HG03108 (cell line): ENCODE results near the gene IFFO2.
"Not testable (repeated sequence)": the region's sequence is repeated elsewhere in the genome, so short reads cannot be mapped to it uniquely, and the experiment has no call there.

Experiments used
- ATAC-seq: cut with Tn5 transposase; IDR thresholded peaks from one replicate; pipeline ENCODE4 v1.9.1; 2021; ENCODE audit warnings: moderate library complexity; ENCODE audit not compliant: unreplicated experiment

IFFO2 gene

DNA sequence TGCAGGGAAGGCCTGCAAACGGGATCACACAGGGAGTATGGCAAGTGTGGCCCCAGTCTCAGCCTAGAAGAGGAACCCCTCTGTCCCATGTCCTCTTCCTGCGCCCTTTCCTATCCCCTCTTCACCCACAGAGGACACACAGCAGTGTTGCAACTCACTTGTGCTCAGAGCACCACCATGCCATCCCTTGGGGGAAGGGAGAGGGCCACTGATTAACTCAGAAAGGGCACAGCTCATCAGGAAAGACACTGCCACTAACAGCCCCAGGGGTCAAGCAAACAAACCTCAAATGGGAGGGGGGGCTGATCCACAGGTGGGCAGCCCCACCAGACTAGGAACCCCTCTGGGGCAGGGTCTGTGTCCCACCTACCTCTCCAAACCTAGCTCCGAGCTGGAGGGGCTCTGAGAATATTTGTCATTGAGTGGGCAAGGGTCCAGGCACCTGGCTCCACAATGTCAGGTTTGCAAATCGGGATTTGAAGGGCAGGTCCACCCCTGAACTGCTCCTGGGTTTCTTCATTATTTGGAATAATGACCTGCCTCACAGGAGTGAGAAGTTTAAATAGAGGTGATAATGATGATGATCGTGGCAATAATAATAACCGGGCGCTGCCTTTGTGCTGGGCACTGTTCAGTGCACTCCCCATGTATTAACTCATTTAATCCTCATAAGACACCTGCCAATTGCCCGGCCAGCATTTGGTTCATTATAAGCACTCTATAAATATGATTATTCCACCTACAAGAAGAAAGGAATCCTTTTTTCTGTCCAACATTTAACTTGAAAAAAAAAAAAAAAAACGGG lies 55.1 kb downstream of the IFFO2 start:
- ATAC-seq = no peak

DNA sequence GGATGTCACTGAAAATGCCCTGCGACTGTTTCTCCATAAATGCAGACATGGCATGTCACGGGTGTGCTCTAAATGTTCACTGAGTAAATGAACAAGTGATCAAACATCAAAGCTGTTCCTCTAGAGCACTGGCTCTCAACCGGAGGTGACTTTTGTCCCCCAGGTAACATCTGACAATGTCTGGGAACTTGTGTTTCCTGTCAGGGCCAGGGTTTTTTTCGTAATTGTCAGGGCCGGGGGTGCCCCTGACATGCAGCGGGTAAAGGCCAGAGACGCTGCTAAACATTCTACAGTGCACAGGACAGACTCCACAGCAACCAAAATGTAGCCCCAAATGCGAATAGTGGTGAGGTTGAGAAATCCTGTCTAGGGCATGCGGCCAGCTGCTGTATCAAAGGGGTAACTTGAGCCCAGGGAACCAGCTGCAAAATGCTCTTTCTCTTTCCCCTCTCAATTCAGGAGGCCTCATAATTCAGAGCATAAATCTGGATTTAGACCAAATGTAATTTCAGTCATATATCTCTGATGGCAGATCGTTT lies 56.1 kb downstream of the IFFO2 start:
- ATAC-seq = no peak

DNA sequence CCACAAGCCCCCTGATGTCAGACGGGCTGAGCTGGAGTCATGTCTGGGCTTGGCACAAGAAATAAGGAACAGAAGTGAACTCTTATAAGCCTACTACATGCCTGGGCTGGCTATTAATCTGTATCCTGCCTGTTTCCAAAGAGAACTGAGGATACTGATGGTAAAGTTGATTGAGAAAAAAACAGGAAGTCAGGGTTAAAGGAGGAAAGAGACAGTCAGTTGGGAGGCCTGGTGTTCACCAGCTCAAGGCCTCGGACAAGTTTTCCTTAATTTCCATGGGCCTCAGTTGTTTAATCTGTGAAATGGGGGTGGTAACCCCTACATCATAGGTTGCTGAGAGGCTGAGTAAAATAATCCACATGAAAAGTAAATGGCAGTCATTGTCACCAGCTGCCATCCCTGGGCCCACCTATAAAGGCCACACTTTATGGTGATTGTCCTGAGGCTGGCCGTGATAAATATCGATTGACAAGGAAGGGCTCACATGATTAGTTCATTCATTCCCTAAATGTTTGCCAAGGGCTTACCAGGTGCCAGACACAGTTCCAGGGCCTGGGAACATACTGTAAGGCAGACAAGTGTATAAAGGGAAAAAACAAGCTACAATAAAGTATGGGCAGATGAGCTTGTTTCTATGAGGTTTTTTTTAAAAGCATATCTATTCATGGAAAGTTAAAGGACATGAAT lies 57.0 kb downstream of the IFFO2 start:
- ATAC-seq = no peak

DNA sequence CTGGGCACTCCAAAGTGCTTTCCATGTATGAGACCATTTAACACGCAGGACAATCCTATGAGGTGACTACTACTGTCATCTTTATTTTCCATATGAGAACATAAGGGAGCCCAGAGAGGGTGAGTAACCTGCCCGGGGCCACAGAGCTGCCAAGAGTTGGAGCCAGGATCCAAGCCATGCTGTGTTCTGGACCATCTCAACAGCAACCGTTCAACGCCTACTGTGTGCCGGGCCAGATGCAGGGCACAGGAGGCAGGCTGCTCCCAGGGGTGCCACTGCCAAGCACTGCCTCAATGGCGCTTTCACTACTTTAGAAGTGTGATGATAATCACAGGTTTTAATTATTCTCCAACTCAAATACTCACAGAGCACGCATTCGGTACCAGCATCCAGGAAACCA lies 57.9 kb downstream of the IFFO2 start:
- ATAC-seq = no peak

DNA sequence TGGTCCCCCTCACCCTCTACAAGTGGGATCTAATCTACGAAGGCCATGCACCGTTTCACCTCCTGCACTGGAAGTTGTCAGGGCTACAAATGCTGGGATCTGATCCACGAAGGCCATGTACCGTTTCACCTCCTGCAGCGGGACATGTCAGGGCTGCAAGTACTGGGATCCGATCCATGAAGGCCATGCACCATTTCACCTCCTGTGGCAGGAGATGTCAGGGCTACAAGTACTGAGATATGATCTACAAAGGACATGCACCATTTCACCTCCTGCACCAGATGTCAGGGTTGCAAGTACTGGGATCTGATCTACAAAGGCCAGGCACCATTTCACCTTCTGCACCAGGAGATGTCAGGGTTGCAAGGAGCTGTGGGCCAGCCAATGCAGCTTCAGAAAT lies 61.2 kb downstream of the IFFO2 start:
- no peak for ATAC-seq

DNA sequence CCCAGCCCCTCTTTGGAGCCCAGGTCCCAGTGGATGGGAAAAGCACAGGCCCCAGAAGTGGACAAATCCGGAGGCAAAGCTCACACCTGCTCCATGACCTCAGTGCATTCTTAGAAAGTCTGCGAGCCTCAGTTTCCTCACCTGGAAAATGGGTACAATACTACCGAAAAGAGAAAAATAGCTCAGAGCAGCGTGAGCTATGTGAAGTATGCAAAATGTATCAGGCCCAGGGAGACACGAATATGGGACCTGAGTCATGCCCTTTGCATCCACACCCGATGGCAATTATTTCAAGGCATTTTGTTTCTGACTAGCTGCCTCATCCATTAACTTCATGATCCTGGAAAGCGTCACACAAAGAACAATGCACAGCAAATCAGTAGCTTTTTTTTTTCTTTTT lies 63.4 kb downstream of the IFFO2 start:
- ATAC-seq = no peak

DNA sequence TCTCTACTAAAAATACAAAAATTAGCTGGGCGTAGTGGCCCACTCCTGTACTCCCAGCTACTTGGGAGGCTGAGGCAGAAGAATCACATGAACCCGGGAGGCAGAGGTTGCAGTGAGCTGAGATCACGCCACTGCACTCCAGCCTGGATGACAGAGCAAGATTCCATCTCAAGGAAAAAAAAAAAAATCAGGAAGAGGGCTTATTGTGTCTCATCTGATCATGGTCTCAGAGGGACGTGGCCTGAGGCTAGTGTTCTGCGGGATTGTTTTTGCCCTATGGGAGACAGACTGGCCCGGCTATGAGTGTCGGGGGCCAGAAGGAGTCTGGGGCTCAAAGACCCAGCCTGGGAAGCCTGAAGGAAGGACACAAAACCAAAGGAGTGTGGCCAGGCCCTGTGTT lies 64.6 kb downstream of the IFFO2 start:
- ATAC-seq = not testable (repeated sequence)

DNA sequence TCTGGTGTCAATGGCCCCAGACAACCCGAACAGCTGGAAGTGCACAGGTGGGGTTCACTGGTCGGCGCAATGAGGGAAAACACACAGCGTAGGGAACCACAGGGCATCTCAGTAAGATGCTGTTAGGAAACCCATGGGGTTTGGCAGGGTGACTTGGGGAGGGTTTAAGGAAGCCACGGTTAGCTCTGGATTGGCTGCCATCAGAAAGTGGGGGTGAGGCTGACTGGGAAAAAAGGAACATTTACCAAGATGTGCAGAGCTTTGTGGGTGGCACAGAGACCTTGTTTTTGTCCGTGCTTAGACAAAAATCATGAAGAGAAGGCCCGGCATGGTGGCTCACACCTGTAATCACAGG lies 65.1 kb downstream of the IFFO2 start:
- no peak for ATAC-seq

DNA sequence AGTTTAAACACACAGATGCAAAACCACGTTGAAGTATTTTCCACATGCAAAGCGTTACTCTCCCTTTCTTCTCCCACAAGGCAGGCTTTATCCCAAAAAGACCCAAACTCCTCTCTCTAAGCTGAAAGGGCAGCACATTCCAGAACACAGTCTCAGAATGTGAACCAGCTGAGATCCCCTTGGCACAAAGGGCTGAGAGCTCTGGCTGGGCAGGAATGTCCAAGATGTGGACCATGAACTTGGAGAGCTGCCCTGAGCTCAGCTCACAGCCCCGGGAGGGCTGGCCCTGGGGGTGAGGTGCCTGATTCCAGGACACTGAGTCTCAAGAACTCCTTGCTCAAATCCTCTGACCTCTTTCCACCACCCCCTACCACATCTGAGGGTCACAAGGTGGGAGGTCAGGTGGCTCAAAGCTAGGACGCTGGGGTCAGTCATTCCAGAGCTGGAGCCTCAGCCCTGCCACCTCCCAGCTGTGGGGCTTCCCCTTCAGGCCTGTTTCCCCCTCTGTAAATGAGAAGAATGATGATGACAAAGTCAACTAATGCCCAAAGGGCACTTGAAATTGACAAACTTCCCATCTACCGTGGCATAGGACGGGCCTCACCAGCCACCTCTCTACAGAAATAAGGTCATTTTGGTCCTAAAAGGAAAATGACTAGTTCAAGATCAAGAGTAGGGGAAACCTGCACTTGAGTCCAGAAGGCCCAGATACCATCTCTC lies 65.6 kb downstream of the IFFO2 start:
- no peak for ATAC-seq

DNA sequence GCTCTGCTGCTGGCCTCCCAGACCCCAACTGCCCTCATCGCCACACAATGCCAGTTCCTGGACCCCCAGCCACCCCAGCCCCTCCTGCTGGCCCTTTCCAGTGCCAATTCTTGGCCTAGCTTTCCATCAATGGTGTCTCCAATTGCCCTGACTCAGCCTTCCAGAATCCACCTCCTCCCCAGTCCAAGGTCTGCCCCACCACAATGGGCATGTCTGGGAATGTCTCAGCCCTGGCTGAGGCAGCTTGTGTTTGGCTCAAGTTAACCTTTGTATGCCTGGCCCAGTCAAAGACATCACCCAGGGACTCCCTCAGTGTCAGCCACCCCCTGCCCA lies 70.5 kb downstream of the IFFO2 start:
- no peak for ATAC-seq

DNA sequence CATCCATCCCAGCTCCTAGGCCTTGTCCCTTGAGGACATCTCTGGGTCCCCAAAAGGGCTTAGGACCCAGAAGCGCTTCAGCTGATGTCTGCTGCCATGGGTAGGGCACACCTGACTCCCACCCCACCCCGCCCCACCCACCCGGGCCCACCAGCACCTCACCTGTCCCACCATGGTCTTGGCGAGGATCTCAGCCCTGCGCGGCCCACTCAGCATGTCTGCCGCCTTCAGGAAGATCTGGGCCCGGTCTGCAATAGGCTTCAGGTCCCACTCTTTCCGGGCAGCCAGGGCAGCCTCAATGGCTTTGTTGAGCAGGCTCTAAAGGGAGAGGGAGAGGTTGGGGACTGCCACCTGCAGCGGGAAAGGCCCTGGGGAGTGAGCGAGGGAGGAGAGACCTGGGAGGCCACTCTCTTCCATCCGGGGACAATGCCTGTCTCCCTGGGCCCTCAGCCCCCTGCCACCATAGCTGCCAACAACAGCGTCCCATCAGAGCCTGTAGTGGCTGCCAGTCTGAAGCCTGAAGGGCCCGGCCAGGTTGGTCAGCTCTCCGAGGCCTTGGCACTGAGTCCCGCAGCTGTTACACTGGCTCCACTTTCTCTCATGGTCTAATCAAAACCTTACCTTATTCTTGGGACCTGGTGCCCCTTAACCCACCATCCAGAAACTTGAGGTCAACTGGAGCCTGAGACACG lies 71.0 kb downstream of the IFFO2 start:
- no peak for ATAC-seq

DNA sequence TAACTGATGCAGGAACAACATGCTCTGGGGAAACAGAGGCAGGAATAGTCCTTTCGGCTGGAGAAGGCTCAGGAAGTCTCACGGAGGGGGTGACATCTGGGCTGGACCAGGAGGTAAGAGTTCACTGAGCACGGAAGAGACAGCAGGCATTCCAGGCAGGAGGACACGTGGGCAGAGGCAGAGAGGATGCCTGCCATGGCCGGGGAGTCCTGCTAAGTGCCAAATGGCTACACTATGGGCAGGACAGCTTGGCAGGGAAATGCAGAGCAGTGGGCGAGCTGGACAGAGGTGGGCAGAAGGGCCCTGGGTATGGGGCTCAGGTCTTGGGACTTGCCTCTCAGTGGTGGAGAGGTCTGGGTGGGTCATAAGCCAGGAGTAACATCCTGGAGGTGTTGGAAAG lies 71.7 kb downstream of the IFFO2 start:
- ATAC-seq = no peak

DNA sequence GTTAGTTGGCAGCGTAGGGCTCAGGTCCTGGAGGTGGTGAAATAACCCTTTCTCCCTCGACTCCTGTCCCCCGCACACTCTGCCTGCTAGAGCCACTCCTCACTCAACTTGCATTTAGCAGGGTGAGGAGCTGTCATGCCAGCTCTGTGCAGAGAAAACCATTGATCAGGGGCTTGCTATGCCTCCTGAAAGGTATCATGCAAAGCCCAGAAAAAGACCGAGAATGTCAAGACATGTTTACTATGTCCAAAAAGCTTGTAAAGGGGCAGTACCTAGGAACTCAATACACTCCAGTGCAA lies 72.1 kb downstream of the IFFO2 start:
- ATAC-seq = no peak

DNA sequence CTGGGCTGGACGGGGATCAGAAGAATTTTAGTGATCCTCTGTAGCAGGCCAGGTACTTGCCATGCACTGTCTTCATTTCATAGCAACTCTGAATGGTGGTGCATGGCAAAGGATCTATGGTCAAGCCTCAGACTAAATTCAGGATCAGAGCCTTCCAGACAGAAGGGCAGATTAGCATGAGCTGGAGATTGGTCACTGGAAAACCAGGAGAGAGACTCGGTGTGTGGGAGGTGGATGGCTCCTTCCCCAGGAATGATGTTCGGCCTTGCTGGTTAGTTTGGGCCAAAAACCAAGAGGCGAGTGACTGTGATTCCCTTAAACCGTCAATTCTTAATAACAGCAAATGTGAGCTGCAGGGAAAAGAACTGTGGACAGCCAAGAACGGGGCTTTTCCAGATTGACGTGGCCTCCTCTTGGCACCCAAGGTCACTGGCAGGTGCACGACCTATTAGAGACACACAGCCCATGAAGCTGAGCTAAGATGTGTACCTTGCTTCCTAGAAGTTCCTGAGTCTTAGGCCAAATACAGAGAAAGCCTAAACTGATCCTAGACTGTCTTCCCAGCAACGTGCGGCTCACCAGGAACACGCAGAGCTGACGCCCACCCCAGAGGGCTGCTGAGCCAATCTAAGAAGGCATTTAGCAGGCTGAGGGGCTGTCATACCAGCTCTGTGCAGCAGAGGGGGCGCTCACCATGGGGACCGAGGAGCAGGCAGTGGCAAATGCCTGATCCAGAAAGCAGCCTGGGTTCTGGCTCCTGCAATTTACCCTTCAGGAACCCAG lies 72.6 kb downstream of the IFFO2 start:
- ATAC-seq = no peak

DNA sequence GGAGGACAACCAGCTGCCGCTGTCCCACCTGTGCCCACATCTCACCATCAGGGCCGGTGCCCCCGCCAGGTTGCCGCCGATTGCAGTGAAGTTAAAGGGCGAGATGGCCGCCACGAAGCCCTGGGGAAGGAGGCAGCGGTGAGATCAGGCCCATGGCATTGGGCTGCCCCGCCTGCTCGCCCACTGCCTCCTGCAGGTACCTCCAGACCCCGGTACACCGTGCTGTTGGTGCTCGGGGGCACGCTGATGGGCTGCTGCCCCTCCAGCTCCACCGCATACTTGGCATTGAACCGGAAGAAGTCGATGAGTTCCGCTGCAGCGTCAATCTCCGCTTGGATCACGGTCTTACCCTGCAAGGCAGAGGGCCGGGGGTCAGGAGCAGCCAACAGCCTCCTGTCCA lies 73.4 kb downstream of the IFFO2 start:
- ATAC-seq = no peak

DNA sequence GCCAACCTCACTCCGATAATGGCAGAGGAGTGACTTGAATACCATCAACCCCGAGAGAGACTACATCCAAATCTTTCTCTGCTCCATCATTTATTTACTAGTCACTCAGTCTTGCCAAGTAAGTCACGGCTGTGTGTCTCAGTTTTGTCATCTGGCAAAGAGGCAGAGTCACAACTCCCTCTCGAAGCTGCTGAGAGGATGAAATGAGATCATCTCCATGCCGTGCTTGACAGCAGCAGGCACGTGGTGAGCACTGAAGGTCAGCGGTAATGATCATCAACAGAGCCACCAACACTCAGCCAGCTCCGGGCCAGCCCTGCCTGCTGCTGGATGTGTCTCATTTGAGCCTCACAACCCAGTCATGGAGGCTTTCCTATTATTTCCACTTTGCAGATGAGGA lies 74.0 kb downstream of the IFFO2 start:
- no peak for ATAC-seq

DNA sequence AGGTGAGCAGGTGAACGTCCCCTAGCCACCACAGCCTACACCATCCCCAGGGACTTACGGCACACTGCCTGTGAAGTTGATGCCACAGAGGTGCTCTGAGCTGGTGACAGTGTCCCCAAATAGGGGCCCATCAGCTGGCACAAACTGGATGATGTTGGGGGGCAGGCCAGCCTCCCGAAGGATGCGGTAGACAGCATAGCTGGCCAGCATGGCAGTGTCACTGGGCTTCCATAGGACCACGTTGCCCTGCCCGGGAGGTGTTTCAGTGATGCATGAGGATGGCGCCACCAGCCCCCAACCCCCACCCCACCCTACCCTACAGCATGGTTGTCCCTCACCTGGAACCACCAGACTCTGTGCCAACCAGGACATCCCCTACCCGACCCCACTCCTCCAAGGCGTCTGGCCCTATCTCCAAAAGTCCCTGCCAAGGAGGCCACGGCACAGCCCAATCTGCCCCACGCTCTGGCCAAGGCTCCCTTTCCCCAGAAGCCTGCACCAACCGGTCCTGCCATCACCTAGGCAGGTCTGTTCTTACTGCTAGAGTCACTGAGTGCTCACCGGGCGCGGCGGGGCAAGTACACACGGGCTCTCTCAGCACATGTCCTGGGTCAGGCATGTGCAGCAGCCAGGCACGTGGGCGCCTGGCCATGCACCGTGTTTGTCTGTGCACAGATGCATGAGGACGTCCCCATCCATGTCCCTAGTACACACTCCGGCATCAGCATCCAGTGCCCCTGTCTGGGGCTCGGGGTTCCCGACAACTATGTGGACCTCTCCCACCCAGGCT lies 74.6 kb downstream of the IFFO2 start:
- ATAC-seq = no peak

DNA sequence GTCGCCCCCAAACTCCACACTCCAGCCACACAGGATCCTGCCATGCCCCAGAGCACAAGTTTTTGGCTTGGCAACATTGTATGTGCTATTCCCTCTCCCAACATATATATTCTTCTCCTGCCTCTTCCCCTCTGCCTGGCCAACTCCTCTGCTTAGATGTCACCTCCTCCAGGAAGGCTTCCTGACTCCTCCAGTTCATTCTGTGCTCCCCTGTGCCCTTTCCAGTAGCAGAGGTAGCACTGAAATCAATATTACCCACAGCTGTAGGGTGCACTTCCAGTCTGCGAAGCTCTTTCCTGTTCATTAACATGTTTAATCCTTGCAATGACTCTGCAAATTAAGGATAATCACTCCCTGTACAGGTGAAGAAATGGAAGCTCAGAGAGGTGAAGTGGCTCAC lies 75.3 kb downstream of the IFFO2 start:
- no peak for ATAC-seq

DNA sequence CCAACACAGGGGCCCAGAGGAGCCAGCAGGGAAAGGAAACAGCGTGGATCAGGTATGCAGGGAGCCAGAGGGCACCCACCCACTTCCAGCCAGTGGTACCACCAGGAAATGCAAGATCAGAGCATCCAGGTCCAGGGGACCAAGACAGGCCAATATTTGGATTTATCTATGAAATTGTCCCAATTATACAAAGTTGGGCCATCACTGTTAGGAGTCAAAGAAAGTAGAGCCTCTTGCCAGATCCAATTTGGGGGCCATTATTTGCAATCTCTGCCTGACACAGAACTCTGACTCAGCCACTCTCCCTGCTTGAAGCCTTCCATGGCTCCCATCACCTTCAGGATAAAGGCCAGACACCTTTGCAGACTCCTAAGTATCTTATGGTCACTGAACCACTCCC lies 75.9 kb downstream of the IFFO2 start:
- ATAC-seq = no peak

DNA sequence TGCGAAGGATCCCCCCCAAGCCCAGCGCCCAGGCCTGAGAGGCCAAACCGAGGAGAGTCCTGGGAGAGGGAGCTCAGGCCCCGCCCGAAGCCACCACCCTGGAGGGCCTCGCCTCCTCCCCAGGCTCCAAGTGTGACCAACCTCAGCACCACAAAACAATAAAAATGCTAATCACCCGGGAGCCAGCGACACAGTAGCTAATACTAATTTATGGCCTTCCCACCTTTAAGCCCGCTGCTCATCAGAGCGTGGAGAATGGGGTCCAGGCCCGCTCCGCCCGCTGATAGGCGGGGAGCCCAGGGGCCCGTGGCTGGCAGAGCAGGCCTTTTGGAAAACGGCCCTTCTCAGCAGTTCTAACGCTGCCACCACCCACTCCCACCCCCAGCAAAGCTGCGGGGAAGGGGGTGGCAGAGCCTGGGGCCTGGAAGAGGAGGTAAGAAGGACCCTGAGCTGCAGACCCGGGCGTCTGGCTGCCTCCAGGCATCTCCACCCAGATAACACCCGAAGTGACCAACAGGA lies 76.6 kb downstream of the IFFO2 start:
- no peak for ATAC-seq
